A549 (cell line): ENCODE results near the gene SYT2. TPM values are rescaled to one million over a fixed set of nuclear protein-coding genes. Genes with fewer than 3 reads are reported as not detected.

Source experiments
- polyA plus RNA-seq, 4 experiments: library from polyadenylated mRNA; depleted of rRNA in 3 of 4; stranded (reverse); fragments of >200 nt; fragmentation: RNase III in 1 of 4; extraction: RNeasy Plus Mini Kit Qiagen cat#74134 plus additional on column Dnase treatment in 1 of 4; gene quantifications; 2 replicates in 3 of 4; 3 replicates in 1 of 4; pipeline ENCODE4 v1.2.3, GENCODE V29; 2011 to 2017

Gene SYT2
- polyA plus RNA-seq, 2 of the 4 experiments (the other 2 are of a cell fraction) = 0.03 to 0.04 TPM

Other genes with a start within 250 kb of the SYT2 start
- 44.3 and 45.1 TPM in 2 replicates for gene KDM5B, start 98.0 kb upstream of the SYT2 start, polyA plus RNA-seq (2011; rRNA removed)
- 14.1 to 16.4 TPM (median 15.8 TPM) in 3 replicates for gene KDM5B, start 98.0 kb upstream of the SYT2 start, polyA plus RNA-seq (2017; fragmentation: RNase III; extraction: RNeasy Plus Mini Kit Qiagen cat#74134 plus additional on column Dnase treatment)
- gene PCAT6, start 100.5 kb upstream of the SYT2 start, polyA plus RNA-seq (2011; rRNA removed) = 2.3 and 3.5 TPM in 2 replicates
- 1.9 to 3.1 TPM (median 2.4 TPM) in 3 replicates for gene PCAT6, start 100.5 kb upstream of the SYT2 start, polyA plus RNA-seq (2017; fragmentation: RNase III; extraction: RNeasy Plus Mini Kit Qiagen cat#74134 plus additional on column Dnase treatment)
- gene RABIF, start 178.7 kb upstream of the SYT2 start, polyA plus RNA-seq (2011; rRNA removed) = 22.1 and 23.8 TPM in 2 replicates
- gene RABIF, start 178.7 kb upstream of the SYT2 start, polyA plus RNA-seq (2017; fragmentation: RNase III; extraction: RNeasy Plus Mini Kit Qiagen cat#74134 plus additional on column Dnase treatment) = 16.0 to 16.8 TPM (median 16.4 TPM) in 3 replicates
- gene KLHL12, start 216.8 kb upstream of the SYT2 start, polyA plus RNA-seq (2011; rRNA removed) = 59.4 and 60.3 TPM in 2 replicates
- 18.2 to 19.9 TPM (median 19.4 TPM) in 3 replicates for gene KLHL12, start 216.8 kb upstream of the SYT2 start, polyA plus RNA-seq (2017; fragmentation: RNase III; extraction: RNeasy Plus Mini Kit Qiagen cat#74134 plus additional on column Dnase treatment)
- gene ADIPOR1, start 247.9 kb upstream of the SYT2 start, polyA plus RNA-seq (2011; rRNA removed) = 131 and 149 TPM in 2 replicates
- gene ADIPOR1, start 247.9 kb upstream of the SYT2 start, polyA plus RNA-seq (2017; fragmentation: RNase III; extraction: RNeasy Plus Mini Kit Qiagen cat#74134 plus additional on column Dnase treatment) = 51.4 to 56.4 TPM (median 55.2 TPM) in 3 replicates